Liver (tissue), 9 donors: ENCODE results near the gene FAM90A26. TPM values are rescaled to one million over a fixed set of nuclear protein-coding genes. Genes with fewer than 3 reads are reported as not detected.
"Not testable (repeated sequence)": the region's sequence is repeated elsewhere in the genome, so short reads cannot be mapped to it uniquely, and the experiment has no call there.

ENCODE experiments used
- DNase-seq: peaks from one replicate; pipeline ENCODE4 v3.0.0-alpha.2; 2017; ENCODE audit warnings: low spot score
- H3K27ac ChIP-seq, 2 donors: one replicate each; pipeline ENCODE4 v1.7.0; 2013; ENCODE audit warnings: inconsistent platforms in 2 of 2, low read length in 2 of 2, control low read depth in 1 of 2, low read depth in 1 of 2, mild to moderate bottlenecking in 1 of 2
- H3K27me3 ChIP-seq, 4 donors: one replicate each; pipeline versions ENCODE4 v1.6.1 to v1.7.0; 2013; ENCODE audit warnings: low read length in 3 of 4, inconsistent platforms in 1 of 4, mild to moderate bottlenecking in 1 of 4, moderate library complexity in 1 of 4; ENCODE audit not compliant: control insufficient read depth in 4 of 4, insufficient read depth in 4 of 4
- H3K36me3 ChIP-seq, 4 donors: one replicate each; pipeline versions ENCODE4 v1.6.1 to v1.7.0; 2013; ENCODE audit warnings: low read length in 3 of 4, mild to moderate bottlenecking in 3 of 4, low read depth in 1 of 4, moderate library complexity in 1 of 4; ENCODE audit not compliant: control insufficient read depth in 4 of 4, insufficient read depth in 3 of 4
- H3K4me1 ChIP-seq, 4 donors: one replicate each; pipeline versions ENCODE4 v1.6.1 to v1.7.0; 2013; ENCODE audit warnings: low read length in 3 of 4, mild to moderate bottlenecking in 3 of 4, moderate library complexity in 1 of 4; ENCODE audit not compliant: control insufficient read depth in 4 of 4, insufficient read depth in 4 of 4
- H3K4me3 ChIP-seq, 3 donors: one replicate each; pipeline versions ENCODE4 v1.6.1 to v1.7.0; 2013; ENCODE audit warnings: low read length in 3 of 3, control low read depth in 1 of 3, low read depth in 1 of 3, mild to moderate bottlenecking in 1 of 3
- H3K9ac ChIP-seq, 2 donors: one replicate each; pipeline ENCODE4 v1.7.0; 2013; ENCODE audit warnings: low read length in 2 of 2, mild to moderate bottlenecking in 2 of 2, moderate library complexity in 2 of 2, control low read depth in 1 of 2, low read depth in 1 of 2
- H3K9me3 ChIP-seq, 4 donors: one replicate each; pipeline versions ENCODE4 v1.6.1 to v1.7.0; 2013; ENCODE audit warnings: low read length in 3 of 4; ENCODE audit not compliant: control insufficient read depth in 4 of 4
- EGR1 ChIP-seq, 2 donors: IDR thresholded peaks; 2 replicates each; pipeline ENCODE4 v1.6.1; 2016 to 2018; ENCODE audit warnings: antibody characterized with exemption in 2 of 2, low read depth in 2 of 2
- HNF4A ChIP-seq, 2 donors: conservative IDR thresholded peaks; 2 replicates each; pipeline ENCODE4 v1.6.1; 2016; ENCODE audit warnings: antibody characterized with exemption in 2 of 2, mild to moderate bottlenecking in 2 of 2
- JUND ChIP-seq, 2 donors: IDR thresholded peaks; 2 replicates each; pipeline ENCODE4 v1.6.1; 2016; ENCODE audit warnings: antibody characterized with exemption in 2 of 2
- MAX ChIP-seq: IDR thresholded peaks from 2 replicates; pipeline ENCODE4 v1.6.1; 2016; ENCODE audit warnings: antibody characterized with exemption
- REST ChIP-seq: IDR thresholded peaks from 2 replicates; pipeline ENCODE4 v1.6.1; 2016; ENCODE audit warnings: antibody characterized with exemption, mild to moderate bottlenecking
- RXRA ChIP-seq, 2 donors: IDR thresholded peaks; 2 replicates each; pipeline ENCODE4 v1.6.1; 2017 to 2018; ENCODE audit warnings: antibody characterized with exemption in 2 of 2, mild to moderate bottlenecking in 1 of 2
- SP1 ChIP-seq: IDR thresholded peaks from 2 replicates; pipeline ENCODE4 v1.6.1; 2018; ENCODE audit warnings: antibody characterized with exemption, mild to moderate bottlenecking
- YY1 ChIP-seq: IDR thresholded peaks from 2 replicates; pipeline ENCODE4 v1.6.1; 2016; ENCODE audit warnings: antibody characterized with exemption, mild to moderate bottlenecking
- WGBS: extraction: QIAGEN DNeasy Blood & Tissue Kit; methylation state at CpG from one replicate; pipeline ENCODE4 v1.1.7; 2013; 5-methylcytosine and 5-hydroxymethylcytosine counted together
- polyA plus RNA-seq, 2 donors: library from polyadenylated mRNA; stranded (reverse) in 1 of 2; unstranded in 1 of 2; fragments of 200-250 nt in 1 of 2; fragments of >200 nt in 1 of 2; fragmentation: Nextera tagmentation in 1 of 2; extraction: Ambion mirVana in 1 of 2; gene quantifications; one replicate each; pipeline versions ENCODE4 v1.2.1 to v1.2.3, GENCODE V29; 2013 to 2015
- total RNA-seq, 2 donors: library from RNA; depleted of rRNA; stranded (reverse); fragments of >200 nt; gene quantifications; one replicate each; pipeline ENCODE4 v1.2.3, GENCODE V29; 2014
- donor health status: healthy.
- donor health status: healthy.
- donor health status: healthy.
- donor health status: healthy.
- donor health status: healthy.

The FAM90A26 gene
- total and polyA plus RNA-seq, 4 donors, result not detected

GRCh38 chr4:9153008-9153570 lies 17.1 kb upstream of the FAM90A26 start:
- H3K4me1 ChIP-seq, H3K27me3 ChIP-seq, H3K9ac ChIP-seq, H3K9me3 ChIP-seq, H3K36me3 ChIP-seq: not testable (repeated sequence)
- Histone ChIP-seq H3K27ac (peak overlapping the region; percentile 79 to 88), H3K4me3 (peak overlapping the region; percentile 66 to 72 (median 67))
- TF ChIP-seq RXRA (IDR thresholded peaks at IDR 0.05) (peak in 1 of 2 donors; percentile 28), JUND (IDR thresholded peaks at IDR 0.05) (peak in 1 of 2 donors; percentile 28), HNF4A (conservative IDR thresholded peaks at IDR 0.05) (peak in 1 of 2 donors; percentile 31), YY1 (peak; percentile 89), EGR1 (IDR thresholded peaks at IDR 0.05; ENCODE audit: low read depth in 2 of 2) (peak; percentile 66 to 90), REST (peak; percentile 30), MAX (peak; percentile 32), SP1 (peak; percentile 91)
- peak; percentile 100 for DNase-seq
- under 1% methylated on average over 53 of the region's 53 CpGs for WGBS

DNA sequence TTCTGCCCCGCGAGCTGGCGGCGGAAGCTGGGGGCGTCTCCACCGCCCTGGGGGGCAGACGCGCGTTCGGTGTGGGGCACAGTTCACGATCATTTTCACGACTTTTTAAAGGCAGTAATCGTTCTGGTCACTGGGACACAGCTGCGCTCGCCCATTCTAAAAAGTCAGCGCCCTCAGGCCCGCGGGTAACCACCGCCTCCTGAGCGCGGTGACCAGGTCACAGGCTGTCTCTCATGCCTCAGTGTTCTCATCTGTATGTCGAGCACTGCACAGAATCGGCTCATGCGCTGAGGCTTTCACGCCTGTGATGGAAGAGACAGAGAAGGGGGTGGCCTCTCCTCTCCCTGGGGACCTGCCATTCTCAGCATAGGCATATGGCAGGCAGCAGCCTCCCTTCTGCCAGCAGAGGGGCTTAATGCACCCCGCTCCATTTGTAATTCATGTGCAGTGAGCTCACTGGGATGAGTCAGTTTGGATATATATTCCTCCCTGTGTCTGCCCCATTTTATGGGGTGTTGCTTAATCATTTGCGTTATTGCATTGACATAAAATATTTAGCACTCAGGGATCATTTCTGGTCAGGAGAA lies 16.5 kb upstream of the FAM90A26 start:
- peak overlapping the region; percentile 69 to 88 for H3K27ac ChIP-seq
- H3K4me1 ChIP-seq, H3K9ac ChIP-seq, H3K27me3 ChIP-seq, H3K36me3 ChIP-seq, DNase-seq, H3K9me3 ChIP-seq: not testable (repeated sequence)
- peak overlapping the region; percentile 35 to 72 (median 66) for H3K4me3 ChIP-seq
- WGBS, result 7% methylated on average over 27 of the region's 27 CpGs

DNA sequence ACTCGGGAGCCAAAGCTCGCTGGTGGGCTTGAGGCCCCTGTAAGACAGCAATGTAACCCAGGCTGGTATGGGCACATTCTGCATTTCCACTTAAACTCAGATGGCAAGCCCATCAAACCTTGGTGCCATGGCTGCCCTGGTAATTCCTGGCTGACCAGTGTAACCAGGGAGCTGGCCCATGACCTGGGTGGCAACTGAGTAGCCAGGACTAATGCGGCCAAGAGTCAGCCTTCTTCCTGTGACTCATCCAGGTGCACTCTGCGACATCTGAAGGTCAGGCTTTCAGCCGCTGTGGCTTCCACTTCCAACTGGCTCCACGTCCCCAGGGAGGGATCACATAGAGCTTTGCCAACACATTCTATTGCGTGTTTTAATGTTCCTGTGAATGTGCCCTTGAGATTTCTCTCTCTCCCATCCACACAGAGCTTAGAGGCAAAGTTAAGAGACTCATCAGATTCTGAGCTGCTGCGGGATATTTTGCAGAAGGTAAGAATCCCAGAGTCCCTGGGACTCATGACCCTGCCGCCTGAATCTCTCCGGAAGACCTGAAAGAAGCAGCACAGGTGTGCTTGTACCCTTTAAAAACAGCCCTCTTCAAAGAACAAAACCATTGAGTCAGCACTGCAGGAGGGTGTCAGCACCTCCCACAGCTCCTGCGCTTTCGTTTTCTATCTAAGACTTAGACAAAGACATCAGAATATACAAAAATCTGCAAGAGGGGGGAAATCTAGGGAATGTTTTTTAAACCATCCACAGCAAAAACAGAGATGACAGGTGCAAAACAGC lies 14.9 kb upstream of the FAM90A26 start:
- H3K27me3 ChIP-seq, DNase-seq, H3K9me3 ChIP-seq, H3K27ac ChIP-seq, H3K4me3 ChIP-seq, H3K4me1 ChIP-seq, H3K9ac ChIP-seq, H3K36me3 ChIP-seq: not testable (repeated sequence)
- 90% methylated on average over 12 of the region's 12 CpGs for WGBS
